Rectal smooth muscle tissue (tissue), 1 donor: Measurements from ENCODE around the gene TBC1D12.

Source experiments
- H3K27ac ChIP-seq: one replicate; pipeline ENCODE4 v1.7.0; 2013; ENCODE audit warnings: low read depth, low read length, inconsistent platforms
- H3K27me3 ChIP-seq: one replicate; pipeline ENCODE4 v1.7.0; 2013; ENCODE audit warnings: low read length; ENCODE audit not compliant: control insufficient read depth, insufficient read depth
- H3K36me3 ChIP-seq: one replicate; pipeline ENCODE4 v1.7.0; 2013; ENCODE audit warnings: low read length; ENCODE audit not compliant: control insufficient read depth, insufficient read depth
- H3K4me1 ChIP-seq: one replicate; pipeline ENCODE4 v1.7.0; 2013; ENCODE audit warnings: low read length; ENCODE audit not compliant: control insufficient read depth, insufficient read depth
- H3K4me3 ChIP-seq: one replicate; pipeline ENCODE4 v1.7.0; 2013; ENCODE audit warnings: low read length
- H3K9ac ChIP-seq: one replicate; pipeline ENCODE4 v1.7.0; 2013; ENCODE audit warnings: low read length

Gene TBC1D12

DNA sequence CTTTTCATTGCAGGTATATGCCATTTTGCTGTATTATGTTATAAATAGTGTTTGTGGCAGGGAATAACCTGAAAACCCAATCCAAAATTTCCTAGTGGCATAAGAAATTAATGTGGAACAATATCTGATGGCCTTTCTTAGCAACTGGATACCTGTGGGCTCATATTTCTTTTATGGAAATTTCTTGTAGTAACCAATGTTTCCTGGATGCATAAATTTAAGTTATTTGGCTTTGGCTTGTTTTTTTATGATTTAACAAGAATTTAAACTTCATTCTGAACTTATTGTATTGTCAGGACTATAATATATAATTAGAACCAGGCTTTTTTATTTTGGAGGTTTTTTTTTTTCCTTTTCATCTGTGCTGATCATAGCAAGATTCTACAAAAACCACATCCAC is 30.1 kb downstream of the TBC1D12 start:
- no peak overlapping the region for H3K27ac ChIP-seq
- H3K4me3 ChIP-seq, result no peak overlapping the region
- no peaks in the 10 kb centered on the region for H3K4me1 ChIP-seq
- no peak overlapping the region for H3K9ac ChIP-seq
- no peaks in the 10 kb centered on the region for H3K27me3 ChIP-seq
- no peaks in the 10 kb centered on the region for H3K36me3 ChIP-seq

GRCh38 chr10:94439275-94439861 is 37.0 kb downstream of the TBC1D12 start:
- Histone ChIP-seq H3K27me3 (no peaks in the 10 kb centered on the region), H3K36me3 (no peaks in the 10 kb centered on the region), H3K4me1 (no peaks in the 10 kb centered on the region), H3K27ac (no peak overlapping the region), H3K9ac (no peak overlapping the region), H3K4me3 (no peak overlapping the region)

DNA sequence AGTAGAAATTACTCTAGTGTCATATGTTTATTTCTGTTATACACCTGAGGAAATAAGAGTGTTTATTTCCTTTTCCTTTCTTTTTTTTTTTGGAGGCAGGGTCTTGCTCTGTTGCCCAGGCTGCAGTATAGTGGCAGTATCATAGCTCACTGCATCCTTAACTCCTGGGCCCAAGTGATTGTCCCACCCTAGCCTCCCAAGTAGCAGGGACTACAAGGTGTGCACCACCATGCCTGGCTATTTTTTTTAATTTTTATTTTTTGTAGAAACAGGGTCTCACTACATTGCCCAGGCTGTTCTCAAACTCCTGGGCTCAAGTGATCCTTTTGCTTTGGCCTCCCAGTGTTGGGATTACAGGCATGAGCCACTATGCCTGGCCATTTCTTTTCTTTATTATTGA is 37.8 kb downstream of the TBC1D12 start:
- Histone ChIP-seq H3K4me3 (no peak overlapping the region), H3K27me3 (no peaks in the 10 kb centered on the region), H3K9ac (no peak overlapping the region), H3K4me1 (no peaks in the 10 kb centered on the region), H3K27ac (no peak overlapping the region), H3K36me3 (no peaks in the 10 kb centered on the region)

DNA sequence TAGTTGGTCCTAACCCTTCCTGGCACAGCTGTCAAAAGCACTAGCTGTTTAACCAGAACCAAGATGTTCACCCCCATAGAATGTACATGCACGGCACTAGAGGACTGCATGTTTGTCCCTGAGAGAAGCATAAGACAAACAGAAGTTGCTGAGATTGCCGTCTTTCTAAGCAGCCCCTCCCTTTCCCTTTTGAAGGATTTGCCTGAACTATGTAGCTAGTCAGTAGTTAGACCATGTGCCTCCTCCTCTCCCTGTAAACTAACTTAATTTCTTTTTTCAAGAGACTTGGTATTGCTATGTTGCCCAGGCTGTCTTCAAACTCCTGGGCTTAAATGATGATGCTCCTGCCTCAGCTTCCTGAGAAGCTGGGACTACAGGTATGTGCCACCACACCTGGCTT is 40.7 kb downstream of the TBC1D12 start:
- no peaks in the 10 kb centered on the region for H3K4me1 ChIP-seq
- H3K27me3 ChIP-seq, result no peaks in the 10 kb centered on the region
- H3K4me3 ChIP-seq, result no peak overlapping the region
- H3K9ac ChIP-seq, result no peak overlapping the region
- no peak overlapping the region for H3K27ac ChIP-seq
- H3K36me3 ChIP-seq, result no peaks in the 10 kb centered on the region

DNA sequence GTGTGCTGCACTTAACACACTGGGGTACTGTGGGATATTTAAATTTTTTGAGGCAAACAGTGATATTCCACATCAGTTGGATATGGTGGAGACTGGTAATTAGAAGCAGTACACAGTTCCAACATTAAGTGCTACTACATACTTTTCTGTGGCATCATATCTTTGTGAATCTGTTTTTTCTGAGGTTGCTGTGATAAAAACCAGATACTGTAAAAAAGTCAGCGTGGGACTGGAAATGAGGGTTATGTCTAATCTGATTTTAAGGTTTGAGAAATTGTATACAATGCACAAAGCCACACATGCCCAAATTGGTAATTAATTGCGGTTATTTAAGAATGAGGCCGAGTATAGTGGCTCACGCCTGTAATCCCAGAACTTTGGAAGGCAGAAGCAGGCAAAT is 41.2 kb downstream of the TBC1D12 start:
- no peak overlapping the region for H3K27ac ChIP-seq
- no peak overlapping the region for H3K9ac ChIP-seq
- H3K4me3 ChIP-seq, result no peak overlapping the region

GRCh38 chr10:94450782-94451181 is 48.4 kb downstream of the TBC1D12 start:
- H3K36me3 ChIP-seq, result no peaks in the 10 kb centered on the region
- H3K27ac ChIP-seq, result no peak overlapping the region
- no peak overlapping the region for H3K4me3 ChIP-seq
- no peaks in the 10 kb centered on the region for H3K27me3 ChIP-seq
- no peak overlapping the region for H3K9ac ChIP-seq
- H3K4me1 ChIP-seq, result no peaks in the 10 kb centered on the region

More for the DNA sequence above, 41.2 kb downstream of the TBC1D12 start:
- Histone ChIP-seq H3K36me3 (no peaks in the 10 kb centered on the region), H3K27me3 (no peaks in the 10 kb centered on the region), H3K4me1 (no peaks in the 10 kb centered on the region)

DNA sequence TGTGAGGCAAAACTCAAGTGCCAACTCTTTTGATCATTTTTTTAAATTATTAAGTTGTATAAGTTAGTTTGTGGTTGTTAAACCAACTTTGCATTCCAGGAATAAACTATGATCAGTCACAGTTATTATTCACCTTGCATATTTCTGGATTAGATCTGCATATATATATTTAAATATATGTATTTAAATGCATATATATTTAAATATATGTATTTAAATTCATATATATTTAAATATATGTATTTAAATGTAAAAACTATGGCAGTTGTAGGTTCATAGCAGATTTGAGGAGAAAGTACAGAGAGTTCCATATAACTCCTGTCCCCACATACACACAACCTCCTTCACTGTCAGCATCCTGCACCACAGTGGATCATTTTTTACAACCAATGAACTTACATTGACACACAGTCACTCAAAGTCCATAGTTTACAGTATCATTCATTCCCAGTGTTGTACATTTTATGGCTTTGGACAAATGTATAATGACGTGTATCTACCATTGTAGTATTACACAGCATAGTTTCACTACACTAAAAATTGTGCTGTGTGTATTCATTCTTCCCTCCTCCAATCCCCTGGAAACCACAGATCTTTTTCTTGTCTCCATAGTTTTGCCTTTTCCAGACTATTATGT is 49.7 kb downstream of the TBC1D12 start:
- Histone ChIP-seq H3K36me3 (no peaks in the 10 kb centered on the region), H3K4me3 (no peak overlapping the region), H3K4me1 (no peaks in the 10 kb centered on the region), H3K27me3 (no peaks in the 10 kb centered on the region), H3K27ac (no peak overlapping the region), H3K9ac (no peak overlapping the region)

DNA sequence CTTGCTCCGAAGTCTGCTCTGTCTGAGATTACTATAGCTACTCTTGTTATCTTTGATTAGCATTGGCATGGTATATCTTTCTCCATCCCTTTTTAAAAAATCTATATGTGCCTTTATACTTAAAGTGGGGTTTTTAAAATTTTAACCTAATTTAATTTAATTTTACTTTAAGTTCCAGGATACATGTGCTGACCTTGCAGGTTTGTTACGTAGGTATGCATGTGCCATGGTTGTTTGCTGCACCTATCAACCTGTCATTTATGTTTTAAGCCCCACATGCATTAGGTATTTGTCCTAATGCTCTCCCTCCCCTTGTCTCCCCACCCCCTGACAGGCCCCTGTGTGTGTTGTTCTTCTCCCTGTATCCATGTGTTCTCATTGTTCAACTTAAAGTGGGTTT is 54.6 kb downstream of the TBC1D12 start:
- no peaks in the 10 kb centered on the region for H3K4me1 ChIP-seq
- H3K27ac ChIP-seq, result no peak overlapping the region
- no peaks in the 10 kb centered on the region for H3K36me3 ChIP-seq
- H3K27me3 ChIP-seq, result no peaks in the 10 kb centered on the region
- no peak overlapping the region for H3K9ac ChIP-seq
- H3K4me3 ChIP-seq, result no peak overlapping the region

GRCh38 chr10:94459385-94459784 is 57.0 kb downstream of the TBC1D12 start:
- Histone ChIP-seq H3K9ac (no peak overlapping the region), H3K4me1 (no peaks in the 10 kb centered on the region), H3K27me3 (no peaks in the 10 kb centered on the region), H3K36me3 (no peaks in the 10 kb centered on the region), H3K4me3 (no peak overlapping the region), H3K27ac (no peak overlapping the region)

- Histone ChIP-seq H3K36me3 (no peaks in the 10 kb centered on the region), H3K4me1 (no peaks in the 10 kb centered on the region), H3K27ac (no peak overlapping the region), H3K9ac (no peak overlapping the region), H3K4me3 (no peak overlapping the region), H3K27me3 (no peaks in the 10 kb centered on the region)
Measured at GRCh38 chr10:94461503-94461902, 59.2 kb downstream of the TBC1D12 start.

DNA sequence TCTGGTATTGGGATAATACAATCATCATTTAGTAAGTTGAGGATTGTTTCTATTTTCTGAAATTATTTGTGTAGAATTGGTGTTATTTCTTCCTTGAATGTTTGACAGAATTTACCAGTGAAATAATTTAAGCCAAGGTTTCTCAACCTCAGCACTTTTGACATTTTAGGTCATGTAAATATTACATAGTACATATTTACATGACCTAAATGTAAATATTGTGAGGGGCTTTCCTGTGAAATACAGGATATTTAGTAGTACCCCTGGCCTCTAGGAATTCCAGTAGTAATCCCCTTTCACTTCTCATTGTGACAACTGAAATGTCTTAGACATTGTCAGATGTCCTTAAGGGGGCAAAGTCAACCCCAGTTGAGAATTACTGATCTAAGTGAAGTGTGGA is 59.8 kb downstream of the TBC1D12 start:
- Histone ChIP-seq H3K27me3 (no peaks in the 10 kb centered on the region), H3K36me3 (no peaks in the 10 kb centered on the region), H3K4me1 (no peaks in the 10 kb centered on the region), H3K27ac (no peak overlapping the region), H3K4me3 (no peak overlapping the region), H3K9ac (no peak overlapping the region)

- no peaks in the 10 kb centered on the region for H3K36me3 ChIP-seq
- no peak overlapping the region for H3K4me3 ChIP-seq
- no peaks in the 10 kb centered on the region for H3K27me3 ChIP-seq
- H3K4me1 ChIP-seq, result no peaks in the 10 kb centered on the region
- no peak overlapping the region for H3K9ac ChIP-seq
- H3K27ac ChIP-seq, result no peak overlapping the region
Measured at GRCh38 chr10:94465684-94466083, 63.3 kb downstream of the TBC1D12 start.

DNA sequence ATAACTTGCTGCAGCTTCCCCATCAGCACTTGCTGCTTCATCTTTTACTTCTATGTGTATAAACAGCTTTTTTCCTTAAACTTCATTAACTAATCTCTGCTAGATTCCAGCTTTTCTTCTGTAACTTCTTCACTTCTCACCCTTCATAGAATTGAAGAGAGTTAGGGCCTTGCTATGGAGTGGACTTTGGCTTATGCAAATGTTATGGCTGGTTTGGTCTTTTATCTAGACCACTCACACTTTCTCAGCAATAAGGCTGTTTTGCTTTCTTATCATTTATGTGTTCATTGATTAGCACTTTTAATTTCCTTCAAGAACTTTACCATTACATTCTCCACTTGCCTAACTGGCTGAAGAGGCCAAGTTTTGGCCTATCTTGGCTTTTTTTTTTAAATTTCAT is 79.1 kb downstream of the TBC1D12 start:
- Histone ChIP-seq H3K9ac (no peak overlapping the region), H3K4me1 (no peaks in the 10 kb centered on the region), H3K4me3 (no peak overlapping the region), H3K27me3 (no peaks in the 10 kb centered on the region), H3K27ac (no peak overlapping the region), H3K36me3 (peaks cover 2% of the 10 kb centered on the region)
